ENCODE measurements around the gene GART. TPM values are rescaled to one million over a fixed set of nuclear protein-coding genes. Genes with fewer than 3 reads are reported as not detected.
"Not testable (repeated sequence)": the region's sequence is repeated elsewhere in the genome, so short reads cannot be mapped to it uniquely, and the experiment has no call there.

GART gene
- total and polyA plus RNA-seq, 7 donors: 22.0 to 77.8 (median 46.3) TPM

DNA sequence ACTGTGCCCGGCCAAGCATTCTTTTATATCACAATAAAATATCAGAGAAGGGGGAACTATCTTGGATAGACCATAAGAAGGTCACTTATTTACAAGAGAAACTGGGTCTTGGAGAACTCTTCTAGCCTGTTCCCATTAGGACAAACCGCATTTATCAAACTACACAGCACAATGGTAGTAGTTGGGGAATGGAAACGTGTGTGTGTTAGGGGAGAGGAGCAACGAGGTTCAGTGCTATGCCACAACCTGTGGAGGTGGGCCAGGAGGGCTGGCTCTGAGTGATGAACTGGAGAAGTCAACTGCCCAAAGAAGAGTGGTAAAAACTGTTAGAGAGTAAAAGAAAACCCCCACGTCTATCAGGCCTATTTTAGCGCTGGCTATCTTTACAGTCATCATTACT, 45.0 kb upstream of the GART start:
- H3K36me3 ChIP-seq (ENCODE audit: insufficient read depth in 1 of 2, low read depth in 1 of 2): peaks cover 5 to 16% of the 10 kb centered on the region in 2 donors
- ATAC-seq (no peak), DNase-seq (no peak)
- no peak overlapping the region for H3K27ac ChIP-seq
- intact Hi-C loops (cut with DNase I): loop anchor here in 1 of 2 donors (5.0 kb wide), 1 partner anchor 45 kb away; the partner anchor contains the start of genes GART and SON
- TF ChIP-seq, protein P1, sequence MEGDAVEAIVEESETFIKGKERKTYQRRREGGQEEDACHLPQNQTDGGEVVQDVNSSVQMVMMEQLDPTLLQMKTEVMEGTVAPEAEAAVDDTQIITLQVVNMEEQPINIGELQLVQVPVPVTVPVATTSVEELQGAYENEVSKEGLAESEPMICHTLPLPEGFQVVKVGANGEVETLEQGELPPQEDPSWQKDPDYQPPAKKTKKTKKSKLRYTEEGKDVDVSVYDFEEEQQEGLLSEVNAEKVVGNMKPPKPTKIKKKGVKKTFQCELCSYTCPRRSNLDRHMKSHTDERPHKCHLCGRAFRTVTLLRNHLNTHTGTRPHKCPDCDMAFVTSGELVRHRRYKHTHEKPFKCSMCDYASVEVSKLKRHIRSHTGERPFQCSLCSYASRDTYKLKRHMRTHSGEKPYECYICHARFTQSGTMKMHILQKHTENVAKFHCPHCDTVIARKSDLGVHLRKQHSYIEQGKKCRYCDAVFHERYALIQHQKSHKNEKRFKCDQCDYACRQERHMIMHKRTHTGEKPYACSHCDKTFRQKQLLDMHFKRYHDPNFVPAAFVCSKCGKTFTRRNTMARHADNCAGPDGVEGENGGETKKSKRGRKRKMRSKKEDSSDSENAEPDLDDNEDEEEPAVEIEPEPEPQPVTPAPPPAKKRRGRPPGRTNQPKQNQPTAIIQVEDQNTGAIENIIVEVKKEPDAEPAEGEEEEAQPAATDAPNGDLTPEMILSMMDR (IDR thresholded peaks at IDR 0.05): no peak
- peaks cover 14% of the 10 kb centered on the region for H3K4me1 ChIP-seq
- no peak overlapping the region for H3K4me3 ChIP-seq
- H3K27me3 ChIP-seq (ENCODE audit: insufficient read depth in 3 of 3, low read length in 2 of 3): no peaks in the 10 kb centered on the region
- no peaks in the 10 kb centered on the region for H3K9me3 ChIP-seq
- WGBS, 3 donors: 79 to 85% (median 82%) methylated on average over 6 of the region's 6 CpGs

DNA sequence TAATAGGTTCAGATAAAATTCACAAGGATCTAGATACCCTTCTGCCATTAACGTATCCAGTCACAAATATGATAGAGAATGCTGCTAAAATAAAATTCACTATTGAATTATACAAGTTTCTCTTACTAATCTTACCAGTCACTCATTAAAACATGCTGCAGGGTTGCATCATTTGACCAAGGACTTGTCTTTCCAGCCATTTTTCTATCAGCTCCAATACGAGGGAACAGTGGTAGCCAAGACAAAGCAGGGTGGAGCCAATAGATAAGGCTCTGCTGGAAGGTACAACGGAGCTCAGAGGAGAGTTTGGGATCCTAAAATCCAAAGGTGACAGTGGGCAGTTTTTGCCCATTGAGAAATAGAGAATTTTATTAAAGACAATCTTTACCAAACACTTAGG, 42.5 kb upstream of the GART start:
- Histone ChIP-seq H3K4me1 (peaks cover 13% of the 10 kb centered on the region), H3K27me3 (ENCODE audit: insufficient read depth in 3 of 3, low read length in 2 of 3) (no peaks in the 10 kb centered on the region), H3K36me3 (ENCODE audit: insufficient read depth in 1 of 2, low read depth in 1 of 2) (peaks cover 5 to 24% of the 10 kb centered on the region in 2 donors), H3K9me3 (no peaks in the 10 kb centered on the region), H3K27ac (no peak overlapping the region), H3K4me3 (no peak overlapping the region)
- 87 to 92% (median 91%) methylated on average over 3 of the region's 3 CpGs for WGBS, 3 donors
- TF ChIP-seq, protein P1 (IDR thresholded peaks at IDR 0.05): no peak
- no peak for ATAC-seq
- DNase-seq: no peak
- intact Hi-C loops (cut with DNase I): no loop called here

DNA sequence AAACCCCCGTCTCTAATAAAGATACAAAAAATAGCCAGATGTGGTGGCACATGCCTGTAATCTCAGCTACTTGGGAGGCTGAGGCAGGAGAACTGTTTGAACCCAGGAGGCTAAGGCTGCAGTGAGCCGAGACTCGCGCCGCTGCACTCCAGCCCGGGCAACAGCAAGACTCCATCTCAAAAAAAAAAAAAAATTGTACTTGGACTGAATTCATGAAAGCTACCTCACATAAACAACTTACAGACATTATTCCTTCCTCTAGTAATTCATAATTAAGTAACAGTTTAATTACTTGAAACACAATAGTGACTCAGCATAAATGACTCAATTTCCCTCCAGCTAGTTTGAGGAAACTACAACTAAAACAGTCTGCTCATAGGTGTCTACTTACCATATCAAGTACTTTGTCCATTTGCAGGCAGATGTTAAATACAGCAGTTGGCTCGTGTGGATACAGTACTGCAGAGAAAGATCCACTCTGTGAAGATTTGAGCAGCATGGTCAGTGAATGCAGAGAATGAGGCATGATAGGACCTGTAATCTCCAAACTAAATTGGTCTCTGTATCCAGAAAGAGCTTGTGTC, 37.1 kb upstream of the GART start:
- intact Hi-C loops (cut with DNase I): no loop called here

DNA sequence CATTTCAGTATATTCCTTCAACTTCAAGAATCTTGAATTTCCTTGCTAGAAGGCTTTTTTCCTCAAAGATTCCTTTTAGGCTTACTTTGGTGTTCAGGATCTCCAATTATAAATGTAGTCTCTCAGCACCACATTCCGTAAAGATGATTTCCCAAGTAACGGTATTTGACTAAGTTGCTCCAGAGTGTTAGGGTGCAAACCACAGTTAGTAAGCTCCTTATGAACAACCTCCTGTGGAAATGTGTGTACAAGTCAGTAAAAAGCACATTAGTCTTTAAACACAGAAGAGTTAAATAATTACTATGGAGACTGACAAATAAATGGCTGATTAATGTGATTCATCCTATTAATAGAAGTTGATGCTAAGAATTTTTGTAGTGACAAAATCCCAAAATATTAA, 36.3 kb upstream of the GART start:
- no peak overlapping the region for H3K27ac ChIP-seq
- DNase-seq: no peak

More for the DNA sequence above, 37.1 kb upstream of the GART start:
- TF ChIP-seq, protein P1 (IDR thresholded peaks at IDR 0.05): no peak
- DNase-seq (no peak), ATAC-seq (peak in 3 of 4 donors; percentile 19 to 28 (median 25))
- Histone ChIP-seq H3K4me1 (no peaks in the 10 kb centered on the region), H3K27me3 (ENCODE audit: insufficient read depth in 3 of 3, low read length in 2 of 3) (no peaks in the 10 kb centered on the region), H3K9me3 (no peaks in the 10 kb centered on the region), H3K27ac (peak overlapping the region; percentile 48), H3K4me3 (no peak overlapping the region), H3K36me3 (ENCODE audit: insufficient read depth in 1 of 2, low read depth in 1 of 2) (peaks cover 0 to 74% of the 10 kb centered on the region in 2 donors)
- WGBS, 3 donors: 84 to 88% (median 87%) methylated on average over 7 of the region's 7 CpGs

DNA sequence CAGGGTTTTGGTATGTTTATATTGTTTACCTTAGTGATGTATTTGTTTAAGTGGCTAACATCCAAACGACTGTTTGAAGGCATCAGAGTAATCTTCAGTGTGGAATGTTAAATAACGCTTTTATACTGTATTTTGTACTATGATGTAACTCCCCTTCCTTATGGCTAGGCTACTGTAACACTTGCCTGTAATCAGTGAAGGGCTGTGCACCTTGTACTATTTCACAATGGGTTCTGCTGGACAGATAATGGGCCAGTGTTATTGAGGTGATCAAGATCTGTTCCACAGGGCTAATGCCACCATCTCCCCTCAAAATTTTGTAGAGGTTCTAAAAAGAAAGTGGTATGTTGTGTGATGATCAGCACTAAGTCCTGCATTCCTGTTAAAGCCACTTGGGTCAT, 34.8 kb upstream of the GART start:
- intact Hi-C loops (cut with DNase I); DNase-seq; H3K27me3 ChIP-seq (ENCODE audit: insufficient read depth in 3 of 3, low read length in 2 of 3); H3K4me1 ChIP-seq; H3K4me3 ChIP-seq; H3K9me3 ChIP-seq; H3K27ac ChIP-seq: not testable (repeated sequence)
- WGBS, 3 donors: 52 to 70% (median 56%) methylated on average over 2 of the region's 2 CpGs
- ATAC-seq: peak in 1 of 4 donors; percentile 28
- peaks cover 3 to 86% of the 10 kb centered on the region in 2 donors for H3K36me3 ChIP-seq (ENCODE audit: insufficient read depth in 1 of 2, low read depth in 1 of 2)

More for the DNA sequence above, 36.3 kb upstream of the GART start:
- intact Hi-C loops (cut with DNase I): no loop called here
- Histone ChIP-seq H3K9me3 (no peaks in the 10 kb centered on the region), H3K27me3 (ENCODE audit: insufficient read depth in 3 of 3, low read length in 2 of 3) (no peaks in the 10 kb centered on the region), H3K4me3 (no peak overlapping the region), H3K36me3 (ENCODE audit: insufficient read depth in 1 of 2, low read depth in 1 of 2) (peaks cover 3 to 82% of the 10 kb centered on the region in 2 donors), H3K4me1 (no peaks in the 10 kb centered on the region)
- TF ChIP-seq, protein P1 (IDR thresholded peaks at IDR 0.05): no peak
- 83 to 90% (median 90%) methylated on average over 2 of the region's 2 CpGs for WGBS, 3 donors
- no peak for ATAC-seq
